HEK293 (cell line): ENCODE data around the gene CEP41.

Source experiments
- CTCF ChIP-seq: fragments of 450-650 bp; formaldehyde crosslinking; IDR thresholded peaks from 2 replicates; pipeline ENCODE4 v1.5.1; 2016; ENCODE audit warnings: missing biosample characterization, missing genetic modification characterization
- MZF1 ChIP-seq: fragments of 450-650 bp; formaldehyde crosslinking; IDR thresholded peaks from 2 replicates; pipeline ENCODE4 v1.5.1; 2017; ENCODE audit warnings: missing biosample characterization, missing genetic modification characterization, borderline replicate concordance
- ZBTB1 ChIP-seq: fragments of 450-650 bp; formaldehyde crosslinking; IDR thresholded peaks from 2 replicates; pipeline ENCODE4 v1.5.1; 2016; ENCODE audit warnings: missing biosample characterization, missing genetic modification characterization
- ZBTB44 ChIP-seq: fragments of 450-650 bp; IDR thresholded peaks from 2 replicates; pipeline ENCODE4 v1.5.1; 2018; ENCODE audit warnings: missing biosample characterization, mild to moderate bottlenecking, missing genetic modification characterization
- ZFP3 ChIP-seq: fragments of 450-650 bp; formaldehyde crosslinking; IDR thresholded peaks from 2 replicates; pipeline ENCODE4 v1.5.1; 2016; ENCODE audit warnings: low read depth, missing biosample characterization, missing genetic modification characterization
- ZNF274 ChIP-seq, 2 experiments: fragments of 200-500 bp in 1 of 2; fragments of 450-650 bp in 1 of 2; sonication (Bioruptor generic) in 1 of 2; formaldehyde crosslinking in 1 of 2; IDR thresholded peaks; 2 replicates each; pipeline versions ENCODE4 v1.5.1 to v1.6.1; 2014 to 2016; ENCODE audit warnings: borderline replicate concordance in 1 of 2, inconsistent platforms in 1 of 2, low read length in 1 of 2, missing biosample characterization in 1 of 2, missing genetic modification characterization in 1 of 2
- ZNF704 ChIP-seq: fragments of 450-650 bp; formaldehyde crosslinking; IDR thresholded peaks from 2 replicates; pipeline ENCODE4 v1.5.1; 2016; ENCODE audit warnings: missing biosample characterization, missing genetic modification characterization
- TF ChIP-seq, protein P1 (sequence below): fragments of 450-650 bp; formaldehyde crosslinking; IDR thresholded peaks from 2 replicates; pipeline ENCODE4 v1.5.1; 2016; ENCODE audit warnings: missing biosample characterization, missing genetic modification characterization

DNA sequence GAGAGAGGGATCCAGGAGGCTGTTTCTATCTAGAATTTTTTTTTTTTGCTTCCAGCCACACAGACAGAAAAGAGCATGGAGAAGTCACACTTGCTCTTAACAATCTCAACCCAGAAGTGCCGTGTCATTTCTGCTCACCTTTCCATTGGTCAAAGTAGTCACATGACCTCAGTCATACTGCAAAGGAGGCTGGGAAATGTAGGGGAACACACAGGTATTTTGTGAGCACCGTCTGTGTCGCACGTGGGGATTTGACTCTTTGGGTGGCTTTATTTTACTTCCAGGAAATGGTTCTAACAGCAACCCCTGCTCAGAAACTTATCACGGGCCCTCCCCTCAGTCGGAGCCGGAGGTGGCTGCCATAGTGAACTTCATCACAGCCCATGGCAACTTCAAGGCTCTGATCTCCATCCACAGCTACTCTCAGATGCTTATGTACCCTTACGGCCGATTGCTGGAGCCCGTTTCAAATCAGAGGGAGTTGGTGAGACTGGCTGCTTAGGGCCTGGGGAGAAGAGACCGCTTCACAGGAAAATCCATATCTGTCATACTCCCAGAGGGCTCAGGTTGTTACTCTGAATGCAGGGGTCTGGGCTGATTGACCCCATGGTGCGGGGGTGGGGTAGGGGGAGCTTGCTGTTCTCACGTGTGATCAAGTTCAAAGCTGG lies 73.6 kb downstream of the CEP41 start:
- TF ChIP-seq ZNF274 (IDR thresholded peaks at IDR 0.05; ENCODE audit: low read length): no peak
- no peak for TF ChIP-seq ZNF274 (tag by site-specific recombination; IDR thresholded peaks at IDR 0.05; ENCODE audit: borderline replicate concordance)
- no peak for TF ChIP-seq ZFP3 (tag by site-specific recombination)
- no peak for TF ChIP-seq CTCF (tag by site-specific recombination)
- TF ChIP-seq ZBTB44: no peak
- no peak for TF ChIP-seq ZBTB1 (tag by site-specific recombination)
- TF ChIP-seq, protein P1, sequence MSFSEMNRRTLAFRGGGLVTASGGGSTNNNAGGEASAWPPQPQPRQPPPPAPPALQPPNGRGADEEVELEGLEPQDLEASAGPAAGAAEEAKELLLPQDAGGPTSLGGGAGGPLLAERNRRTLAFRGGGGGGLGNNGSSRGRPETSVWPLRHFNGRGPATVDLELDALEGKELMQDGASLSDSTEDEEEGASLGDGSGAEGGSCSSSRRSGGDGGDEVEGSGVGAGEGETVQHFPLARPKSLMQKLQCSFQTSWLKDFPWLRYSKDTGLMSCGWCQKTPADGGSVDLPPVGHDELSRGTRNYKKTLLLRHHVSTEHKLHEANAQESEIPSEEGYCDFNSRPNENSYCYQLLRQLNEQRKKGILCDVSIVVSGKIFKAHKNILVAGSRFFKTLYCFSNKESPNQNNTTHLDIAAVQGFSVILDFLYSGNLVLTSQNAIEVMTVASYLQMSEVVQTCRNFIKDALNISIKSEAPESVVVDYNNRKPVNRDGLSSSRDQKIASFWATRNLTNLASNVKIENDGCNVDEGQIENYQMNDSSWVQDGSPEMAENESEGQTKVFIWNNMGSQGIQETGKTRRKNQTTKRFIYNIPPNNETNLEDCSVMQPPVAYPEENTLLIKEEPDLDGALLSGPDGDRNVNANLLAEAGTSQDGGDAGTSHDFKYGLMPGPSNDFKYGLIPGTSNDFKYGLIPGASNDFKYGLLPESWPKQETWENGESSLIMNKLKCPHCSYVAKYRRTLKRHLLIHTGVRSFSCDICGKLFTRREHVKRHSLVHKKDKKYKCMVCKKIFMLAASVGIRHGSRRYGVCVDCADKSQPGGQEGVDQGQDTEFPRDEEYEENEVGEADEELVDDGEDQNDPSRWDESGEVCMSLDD (tag by site-specific recombination): no peak
- no peak for TF ChIP-seq MZF1 (tag by site-specific recombination)
- TF ChIP-seq ZNF704: no peak
